PFSK-1 (cell line): ENCODE data around the gene PDGFD.

Experiments used
- FOXP2 ChIP-seq: optimal IDR thresholded peaks from 2 replicates; pipeline ENCODE3; 2011; ENCODE audit warnings: borderline replicate concordance, control low read depth, inconsistent platforms; ENCODE audit not compliant: insufficient read depth; ENCODE audit errors: extremely low read length, extremely low read depth
- POLR2AphosphoS5 ChIP-seq: IDR thresholded peaks from 2 replicates; pipeline ENCODE4 v1.6.1; 2012; ENCODE audit warnings: low read depth, mild to moderate bottlenecking, control low read depth, low read length, moderate library complexity
- SIN3A ChIP-seq: IDR thresholded peaks from 2 replicates; pipeline ENCODE4 v1.6.1; 2012; ENCODE audit warnings: mild to moderate bottlenecking, low read length, moderate library complexity, borderline replicate concordance; ENCODE audit not compliant: insufficient read depth
- TAF1 ChIP-seq: IDR thresholded peaks from 2 replicates; pipeline ENCODE4 v1.6.1; 2012; ENCODE audit warnings: low read length, control low read depth, borderline replicate concordance; ENCODE audit not compliant: insufficient read depth
- TF ChIP-seq, protein P1 (sequence below), 2 experiments: IDR thresholded peaks; 2 replicates each; pipeline versions ENCODE4 v1.6.1 to v1.8.0; 2011 to 2012; ENCODE audit warnings: low read depth in 2 of 2, low read length in 2 of 2, control low read depth in 1 of 2, inconsistent platforms in 1 of 2, mild to moderate bottlenecking in 1 of 2, moderate library complexity in 1 of 2; ENCODE audit not compliant: insufficient read depth in 1 of 2

DNA sequence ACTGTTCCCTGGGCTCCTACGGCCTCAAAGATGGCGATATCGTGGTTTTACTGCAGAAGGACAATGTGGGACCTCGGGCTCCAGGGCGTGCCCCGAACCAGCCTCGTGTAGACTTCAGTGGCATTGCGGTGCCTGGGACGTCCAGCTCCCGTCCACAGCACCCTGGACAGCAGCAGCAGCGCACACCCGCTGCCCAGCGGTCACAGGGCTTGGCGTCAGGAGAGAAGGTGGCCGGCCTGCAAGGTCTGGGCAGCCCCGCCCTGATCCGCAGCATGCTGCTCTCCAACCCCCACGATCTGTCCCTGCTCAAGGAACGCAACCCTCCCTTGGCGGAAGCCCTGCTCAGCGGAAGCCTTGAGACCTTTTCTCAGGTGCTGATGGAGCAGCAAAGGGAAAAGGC lies 127.0 kb downstream of the PDGFD start:
- TF ChIP-seq TAF1 (no peak), POLR2AphosphoS5 (no peak), FOXP2 (no peak), SIN3A (no peak)
- TF ChIP-seq, protein P1, sequence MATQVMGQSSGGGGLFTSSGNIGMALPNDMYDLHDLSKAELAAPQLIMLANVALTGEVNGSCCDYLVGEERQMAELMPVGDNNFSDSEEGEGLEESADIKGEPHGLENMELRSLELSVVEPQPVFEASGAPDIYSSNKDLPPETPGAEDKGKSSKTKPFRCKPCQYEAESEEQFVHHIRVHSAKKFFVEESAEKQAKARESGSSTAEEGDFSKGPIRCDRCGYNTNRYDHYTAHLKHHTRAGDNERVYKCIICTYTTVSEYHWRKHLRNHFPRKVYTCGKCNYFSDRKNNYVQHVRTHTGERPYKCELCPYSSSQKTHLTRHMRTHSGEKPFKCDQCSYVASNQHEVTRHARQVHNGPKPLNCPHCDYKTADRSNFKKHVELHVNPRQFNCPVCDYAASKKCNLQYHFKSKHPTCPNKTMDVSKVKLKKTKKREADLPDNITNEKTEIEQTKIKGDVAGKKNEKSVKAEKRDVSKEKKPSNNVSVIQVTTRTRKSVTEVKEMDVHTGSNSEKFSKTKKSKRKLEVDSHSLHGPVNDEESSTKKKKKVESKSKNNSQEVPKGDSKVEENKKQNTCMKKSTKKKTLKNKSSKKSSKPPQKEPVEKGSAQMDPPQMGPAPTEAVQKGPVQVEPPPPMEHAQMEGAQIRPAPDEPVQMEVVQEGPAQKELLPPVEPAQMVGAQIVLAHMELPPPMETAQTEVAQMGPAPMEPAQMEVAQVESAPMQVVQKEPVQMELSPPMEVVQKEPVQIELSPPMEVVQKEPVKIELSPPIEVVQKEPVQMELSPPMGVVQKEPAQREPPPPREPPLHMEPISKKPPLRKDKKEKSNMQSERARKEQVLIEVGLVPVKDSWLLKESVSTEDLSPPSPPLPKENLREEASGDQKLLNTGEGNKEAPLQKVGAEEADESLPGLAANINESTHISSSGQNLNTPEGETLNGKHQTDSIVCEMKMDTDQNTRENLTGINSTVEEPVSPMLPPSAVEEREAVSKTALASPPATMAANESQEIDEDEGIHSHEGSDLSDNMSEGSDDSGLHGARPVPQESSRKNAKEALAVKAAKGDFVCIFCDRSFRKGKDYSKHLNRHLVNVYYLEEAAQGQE (IDR thresholded peaks at IDR 0.05; ENCODE audit: insufficient read depth in 1 of 2, low read depth in 2 of 2, low read length in 2 of 2) = peak; percentile 31 to 80; a peak in 2 of 4 replicates
